ENCODE results near the gene TSPAN32. TPM values are rescaled to one million over a fixed set of nuclear protein-coding genes. Genes with fewer than 3 reads are reported as not detected.

TSPAN32 gene
- polyA plus RNA-seq, 1 experiment = 0.14 TPM

DNA sequence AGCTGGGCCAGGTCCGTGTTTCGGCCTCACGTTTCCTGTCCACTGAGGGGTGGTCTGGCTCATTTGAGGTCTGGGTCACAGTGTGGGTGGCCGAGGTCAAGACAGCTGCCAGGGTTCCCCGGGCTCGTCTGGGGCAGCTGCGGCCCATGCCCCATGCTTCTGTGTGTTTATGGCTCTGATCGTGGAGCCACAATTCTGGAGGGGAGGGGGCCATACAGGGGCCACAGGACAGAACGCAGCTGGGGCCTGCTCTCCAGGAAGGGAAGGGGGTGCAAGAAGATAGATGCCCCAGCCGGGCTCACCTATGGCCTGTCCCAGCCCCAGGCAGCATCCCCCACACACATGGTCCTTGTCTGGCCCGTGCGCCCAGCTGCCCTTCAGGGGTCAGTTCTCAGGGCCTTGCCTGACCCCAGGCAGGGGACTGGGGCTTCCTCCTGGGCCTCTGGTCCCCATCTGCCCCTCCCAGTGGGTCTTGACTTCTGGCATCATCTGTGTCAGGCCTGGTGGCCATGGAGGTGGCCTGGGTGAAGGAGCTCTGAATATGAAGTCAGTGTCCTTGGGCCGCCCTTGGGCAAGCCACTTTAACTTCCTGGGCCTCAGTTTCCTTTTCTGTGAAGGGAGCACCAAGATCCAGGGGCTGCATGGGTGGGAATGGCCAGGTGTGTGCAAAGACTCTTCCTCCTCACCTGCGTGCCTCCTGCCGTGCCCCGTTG, 8.4 kb downstream of the TSPAN32 start:
- TF ChIP-seq, protein P1, sequence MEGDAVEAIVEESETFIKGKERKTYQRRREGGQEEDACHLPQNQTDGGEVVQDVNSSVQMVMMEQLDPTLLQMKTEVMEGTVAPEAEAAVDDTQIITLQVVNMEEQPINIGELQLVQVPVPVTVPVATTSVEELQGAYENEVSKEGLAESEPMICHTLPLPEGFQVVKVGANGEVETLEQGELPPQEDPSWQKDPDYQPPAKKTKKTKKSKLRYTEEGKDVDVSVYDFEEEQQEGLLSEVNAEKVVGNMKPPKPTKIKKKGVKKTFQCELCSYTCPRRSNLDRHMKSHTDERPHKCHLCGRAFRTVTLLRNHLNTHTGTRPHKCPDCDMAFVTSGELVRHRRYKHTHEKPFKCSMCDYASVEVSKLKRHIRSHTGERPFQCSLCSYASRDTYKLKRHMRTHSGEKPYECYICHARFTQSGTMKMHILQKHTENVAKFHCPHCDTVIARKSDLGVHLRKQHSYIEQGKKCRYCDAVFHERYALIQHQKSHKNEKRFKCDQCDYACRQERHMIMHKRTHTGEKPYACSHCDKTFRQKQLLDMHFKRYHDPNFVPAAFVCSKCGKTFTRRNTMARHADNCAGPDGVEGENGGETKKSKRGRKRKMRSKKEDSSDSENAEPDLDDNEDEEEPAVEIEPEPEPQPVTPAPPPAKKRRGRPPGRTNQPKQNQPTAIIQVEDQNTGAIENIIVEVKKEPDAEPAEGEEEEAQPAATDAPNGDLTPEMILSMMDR (IDR thresholded peaks at IDR 0.05; ENCODE audit: low read depth, low read length) = no peak
- DNase-seq (ENCODE audit: low read depth, low spot score) = no peak
- Histone ChIP-seq H3K27me3 (ENCODE audit: control insufficient read depth, insufficient read depth, low read length) (no peaks in the 10 kb centered on the region), H3K9me3 (ENCODE audit: control insufficient read depth, insufficient read depth, low read length) (no peaks in the 10 kb centered on the region; the same call in 1 of the 2 replicates), H3K27ac (ENCODE audit: low read depth, low read length) (no peak overlapping the region), H3K4me3 (ENCODE audit: low read depth, low read length) (no peak overlapping the region)
- POLR2A ChIA-PET = interaction anchor here (0.6 to 1.2 kb wide), 2 partner anchors 67 to 73 kb away, joined by 3 read pairs; no protein-coding TSS in a partner anchor
- CTCF ChIA-PET = interaction anchor here (3.3 kb wide), 1 partner anchor 110 kb away, joined by 14 read pairs; no protein-coding TSS in a partner anchor

DNA sequence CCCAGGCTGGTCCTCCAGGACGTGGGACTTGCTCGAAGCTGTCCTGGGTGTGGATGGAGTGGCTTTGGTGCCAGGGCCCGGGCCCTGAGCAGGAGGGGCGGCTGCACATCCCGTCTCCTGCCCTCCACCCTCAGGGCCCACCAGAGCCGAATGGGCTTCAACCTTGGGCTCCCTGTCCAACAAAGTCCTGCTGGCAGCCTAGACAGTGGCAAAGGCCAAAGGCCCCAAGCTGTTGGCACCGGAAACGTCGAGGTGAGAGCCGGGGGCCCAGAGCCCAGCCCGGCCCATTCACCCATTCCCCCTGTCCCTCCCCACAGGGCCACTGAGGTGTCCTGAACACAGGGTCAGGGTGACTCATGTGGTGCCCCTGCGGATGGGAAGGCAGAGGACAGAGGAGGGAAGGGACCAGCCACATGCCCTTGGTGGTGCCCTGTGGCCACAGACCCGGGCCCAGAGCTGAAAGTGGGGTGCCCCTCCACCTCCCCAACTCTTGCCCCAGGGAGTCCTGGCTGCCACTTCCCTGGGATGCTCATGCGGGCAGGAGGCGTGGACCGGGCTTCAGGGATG, 9.1 kb downstream of the TSPAN32 start:
- Histone ChIP-seq H3K27ac (ENCODE audit: low read depth, low read length) (no peak overlapping the region), H3K4me3 (ENCODE audit: low read depth, low read length) (no peak overlapping the region), H3K27me3 (ENCODE audit: control insufficient read depth, insufficient read depth, low read length) (no peaks in the 10 kb centered on the region), H3K9me3 (ENCODE audit: control insufficient read depth, insufficient read depth, low read length) (no peaks in the 10 kb centered on the region; the same call in 1 of the 2 replicates)
- ChIA-PET CTCF (interaction anchor here (3.3 kb wide), 1 partner anchor 109 kb away, joined by 14 read pairs; no protein-coding TSS in a partner anchor), POLR2A (interaction anchor here (0.6 kb wide), 1 partner anchor 66 kb away, joined by 3 read pairs; no protein-coding TSS in a partner anchor)
- DNase-seq (ENCODE audit: low read depth, low spot score) = no peak
- TF ChIP-seq, protein P1 (IDR thresholded peaks at IDR 0.05; ENCODE audit: low read depth, low read length) = no peak

DNA sequence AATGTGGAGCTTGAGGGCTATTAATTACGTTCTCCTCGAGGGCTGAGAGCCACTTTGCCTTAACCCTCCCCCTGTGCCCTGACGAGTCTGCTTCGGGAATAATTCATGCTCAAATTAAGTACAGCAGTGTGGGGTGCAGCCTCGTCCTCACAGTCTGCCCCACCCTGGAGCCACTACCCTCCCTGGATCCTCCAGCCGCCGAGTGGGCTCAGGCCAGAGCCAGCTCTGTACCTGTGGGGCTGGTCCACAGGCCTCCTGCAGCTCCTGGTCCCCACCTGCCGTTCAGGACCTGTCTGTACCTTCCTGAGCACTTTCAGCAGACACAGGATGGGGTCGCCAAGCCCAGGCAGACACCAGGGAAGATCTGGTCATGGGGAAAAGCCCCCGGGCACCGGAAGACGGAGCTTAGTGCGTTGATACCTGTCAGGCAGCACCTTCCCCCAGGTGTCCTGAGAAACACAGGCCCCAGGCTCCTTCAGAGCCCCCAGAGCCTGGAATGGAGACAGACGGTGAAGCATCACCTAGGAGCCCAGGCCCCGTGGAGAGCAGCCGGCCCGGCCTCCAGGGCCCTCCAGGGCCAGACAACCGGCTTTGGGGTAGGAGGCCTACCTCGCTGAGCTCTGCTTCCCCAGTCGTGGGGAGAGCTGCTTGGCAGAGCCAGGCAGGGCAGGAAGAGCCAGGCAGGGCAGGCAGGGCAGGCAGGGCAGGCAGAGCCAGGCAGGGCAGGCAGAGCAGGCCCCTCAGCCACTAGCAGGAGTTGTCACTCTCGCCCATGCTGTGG, 9.7 kb downstream of the TSPAN32 start:
- POLR2A ChIA-PET = no interaction called here
- Histone ChIP-seq H3K4me3 (ENCODE audit: low read depth, low read length) (no peak overlapping the region), H3K9me3 (ENCODE audit: control insufficient read depth, insufficient read depth, low read length) (no peaks in the 10 kb centered on the region; the same call in 1 of the 2 replicates), H3K27ac (ENCODE audit: low read depth, low read length) (no peak overlapping the region), H3K27me3 (ENCODE audit: control insufficient read depth, insufficient read depth, low read length) (no peaks in the 10 kb centered on the region)
- CTCF ChIA-PET = interaction anchor here (3.3 kb wide), 1 partner anchor 108 kb away, joined by 14 read pairs; no protein-coding TSS in a partner anchor
- TF ChIP-seq, protein P1 (IDR thresholded peaks at IDR 0.05; ENCODE audit: low read depth, low read length) = no peak
- no peak for DNase-seq (ENCODE audit: low read depth, low spot score)

DNA sequence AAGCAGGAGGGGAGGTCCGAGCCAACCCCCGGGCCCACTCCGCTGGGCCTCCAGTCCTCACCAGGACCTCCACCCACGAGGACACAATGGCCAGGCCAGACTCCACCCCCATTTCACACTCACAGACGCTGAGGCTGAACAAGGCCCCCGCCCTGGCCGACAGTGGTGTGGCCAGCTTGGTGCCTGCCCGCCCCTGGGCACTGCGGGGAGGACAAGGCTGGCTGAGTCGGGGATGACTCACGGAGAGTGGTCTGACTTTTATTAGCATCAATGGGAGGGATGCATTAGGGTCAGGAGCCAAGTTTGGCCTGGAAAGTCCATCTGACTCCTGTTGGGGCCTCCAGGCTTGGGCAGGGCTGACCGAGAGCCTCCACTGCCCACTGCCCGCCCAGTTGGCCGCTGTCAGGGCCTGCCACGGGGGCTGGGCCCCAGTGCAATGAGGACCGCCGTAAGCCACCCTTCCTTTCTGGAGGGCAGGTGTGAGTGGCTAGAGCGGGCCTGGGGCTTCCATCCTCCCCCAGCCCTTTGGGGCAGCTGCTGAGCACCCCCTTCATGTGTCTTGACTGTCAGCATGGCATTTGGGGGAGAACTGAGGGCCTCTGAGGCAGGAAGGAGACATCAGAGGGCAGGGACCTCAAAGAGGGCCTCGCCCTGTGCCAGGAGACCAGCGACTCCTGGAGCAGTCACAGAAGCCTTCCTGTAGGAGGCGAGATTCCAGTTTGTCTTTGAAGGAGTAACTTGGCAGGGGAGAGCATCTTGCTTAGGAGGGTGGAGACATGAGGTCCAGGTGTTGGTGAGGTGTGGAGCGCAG, 10.6 kb downstream of the TSPAN32 start:
- Histone ChIP-seq H3K27ac (ENCODE audit: low read depth, low read length) (no peak overlapping the region), H3K4me3 (ENCODE audit: low read depth, low read length) (no peak overlapping the region), H3K27me3 (ENCODE audit: control insufficient read depth, insufficient read depth, low read length) (no peaks in the 10 kb centered on the region), H3K9me3 (ENCODE audit: control insufficient read depth, insufficient read depth, low read length) (peaks cover 3% of the 10 kb centered on the region)
- TF ChIP-seq, protein P1 (IDR thresholded peaks at IDR 0.05; ENCODE audit: low read depth, low read length) = no peak
- DNase-seq (ENCODE audit: low read depth, low spot score) = no peak
- ChIA-PET CTCF (no interaction called here), POLR2A (no interaction called here)

All from AG04450 (cell line).